ENCODE results near the gene SRGAP3. TPM values are rescaled to one million over a fixed set of nuclear protein-coding genes. Genes with fewer than 3 reads are reported as not detected.

SRGAP3 gene
- total RNA-seq, 4 donors from 2014 or later: 2.0 to 6.9 (median 4.8) TPM

DNA sequence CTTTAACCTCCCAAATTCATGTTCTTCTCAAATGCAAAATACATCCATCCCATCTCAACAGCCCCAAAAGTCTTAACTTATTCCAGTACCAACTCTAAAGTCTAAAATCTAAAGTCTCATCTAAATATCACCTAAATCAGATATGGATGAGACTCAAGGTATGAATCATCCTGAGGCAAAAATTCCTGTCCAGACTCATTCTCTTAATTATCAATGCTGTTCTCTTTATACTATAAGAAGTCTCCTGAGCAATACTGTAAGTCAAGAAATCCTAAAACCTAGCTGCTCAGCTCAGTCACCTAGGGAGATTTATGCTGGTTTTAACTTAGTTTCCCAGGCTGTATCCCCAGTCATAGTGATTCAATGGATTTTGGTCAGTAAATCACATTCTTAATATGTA lies 297.3 kb downstream of the SRGAP3 start:
- H3K27ac ChIP-seq: no peak overlapping the region
- H3K4me3 ChIP-seq: no peak overlapping the region
- no peaks in the 10 kb centered on the region for H3K4me1 ChIP-seq
- peaks cover 0 to 12% of the 10 kb centered on the region in 2 donors for H3K36me3 ChIP-seq
- no peaks in the 10 kb centered on the region for H3K27me3 ChIP-seq
- TF ChIP-seq, protein P1, sequence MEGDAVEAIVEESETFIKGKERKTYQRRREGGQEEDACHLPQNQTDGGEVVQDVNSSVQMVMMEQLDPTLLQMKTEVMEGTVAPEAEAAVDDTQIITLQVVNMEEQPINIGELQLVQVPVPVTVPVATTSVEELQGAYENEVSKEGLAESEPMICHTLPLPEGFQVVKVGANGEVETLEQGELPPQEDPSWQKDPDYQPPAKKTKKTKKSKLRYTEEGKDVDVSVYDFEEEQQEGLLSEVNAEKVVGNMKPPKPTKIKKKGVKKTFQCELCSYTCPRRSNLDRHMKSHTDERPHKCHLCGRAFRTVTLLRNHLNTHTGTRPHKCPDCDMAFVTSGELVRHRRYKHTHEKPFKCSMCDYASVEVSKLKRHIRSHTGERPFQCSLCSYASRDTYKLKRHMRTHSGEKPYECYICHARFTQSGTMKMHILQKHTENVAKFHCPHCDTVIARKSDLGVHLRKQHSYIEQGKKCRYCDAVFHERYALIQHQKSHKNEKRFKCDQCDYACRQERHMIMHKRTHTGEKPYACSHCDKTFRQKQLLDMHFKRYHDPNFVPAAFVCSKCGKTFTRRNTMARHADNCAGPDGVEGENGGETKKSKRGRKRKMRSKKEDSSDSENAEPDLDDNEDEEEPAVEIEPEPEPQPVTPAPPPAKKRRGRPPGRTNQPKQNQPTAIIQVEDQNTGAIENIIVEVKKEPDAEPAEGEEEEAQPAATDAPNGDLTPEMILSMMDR (IDR thresholded peaks at IDR 0.05): no peak
- TF ChIP-seq POLR2A (IDR thresholded peaks at IDR 0.05): no peak
- no peak for TF ChIP-seq POLR2AphosphoS5 (IDR thresholded peaks at IDR 0.05)
- TF ChIP-seq EP300 (IDR thresholded peaks at IDR 0.05): no peak
- no peaks in the 10 kb centered on the region for H3K9me3 ChIP-seq
- no peak for ATAC-seq

DNA sequence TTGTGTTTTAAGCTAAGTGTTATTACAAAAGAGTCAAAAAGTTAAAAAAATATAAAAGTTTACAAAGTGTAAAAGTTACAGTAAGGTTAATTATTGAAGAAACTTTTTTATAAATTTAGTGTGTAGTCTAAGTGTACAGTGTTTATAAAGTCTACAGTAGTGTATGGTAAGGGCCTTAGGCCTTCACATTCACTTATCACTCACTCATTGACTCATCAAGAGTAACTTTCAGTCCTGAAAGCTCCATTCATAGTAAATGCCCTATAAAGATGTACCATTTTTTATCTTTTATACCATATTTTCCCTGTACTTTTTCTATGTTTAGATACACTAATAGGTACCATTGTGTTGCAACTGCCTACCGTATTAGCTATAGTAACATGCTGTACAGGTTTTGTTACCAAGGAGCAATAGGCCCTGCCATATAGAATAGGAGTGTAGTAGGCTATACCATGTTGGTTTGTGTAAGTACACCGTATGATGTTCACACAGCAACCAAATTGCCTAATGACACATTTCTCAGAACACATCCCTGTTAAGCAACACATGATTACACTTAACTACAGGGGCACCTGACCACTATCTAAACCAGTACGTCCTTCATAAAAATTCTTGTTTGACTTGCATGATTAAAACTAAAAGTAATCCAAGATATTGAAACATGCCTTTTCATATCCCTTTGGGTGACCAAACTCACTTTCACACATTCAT lies 303.4 kb downstream of the SRGAP3 start:
- 68 to 96% methylated on average over 2 to 3 of the region's 3 CpGs for WGBS, 2 donors (ENCODE audit: low coverage in 1 of 2)
- Histone ChIP-seq H3K4me3 (no peak overlapping the region), H3K36me3 (peaks cover 0 to 51% of the 10 kb centered on the region in 2 donors), H3K9me3 (peaks cover 0 to 13% (median 0%) of the 10 kb centered on the region in 3 donors), H3K4me1 (no peaks in the 10 kb centered on the region), H3K27me3 (no peaks in the 10 kb centered on the region), H3K27ac (no peak overlapping the region)
- no peak for ATAC-seq
- TF ChIP-seq EP300 (IDR thresholded peaks at IDR 0.05): no peak
- no peak for TF ChIP-seq POLR2A (IDR thresholded peaks at IDR 0.05)
- TF ChIP-seq, protein P1 (IDR thresholded peaks at IDR 0.05): no peak
- TF ChIP-seq POLR2AphosphoS5 (IDR thresholded peaks at IDR 0.05): no peak

DNA sequence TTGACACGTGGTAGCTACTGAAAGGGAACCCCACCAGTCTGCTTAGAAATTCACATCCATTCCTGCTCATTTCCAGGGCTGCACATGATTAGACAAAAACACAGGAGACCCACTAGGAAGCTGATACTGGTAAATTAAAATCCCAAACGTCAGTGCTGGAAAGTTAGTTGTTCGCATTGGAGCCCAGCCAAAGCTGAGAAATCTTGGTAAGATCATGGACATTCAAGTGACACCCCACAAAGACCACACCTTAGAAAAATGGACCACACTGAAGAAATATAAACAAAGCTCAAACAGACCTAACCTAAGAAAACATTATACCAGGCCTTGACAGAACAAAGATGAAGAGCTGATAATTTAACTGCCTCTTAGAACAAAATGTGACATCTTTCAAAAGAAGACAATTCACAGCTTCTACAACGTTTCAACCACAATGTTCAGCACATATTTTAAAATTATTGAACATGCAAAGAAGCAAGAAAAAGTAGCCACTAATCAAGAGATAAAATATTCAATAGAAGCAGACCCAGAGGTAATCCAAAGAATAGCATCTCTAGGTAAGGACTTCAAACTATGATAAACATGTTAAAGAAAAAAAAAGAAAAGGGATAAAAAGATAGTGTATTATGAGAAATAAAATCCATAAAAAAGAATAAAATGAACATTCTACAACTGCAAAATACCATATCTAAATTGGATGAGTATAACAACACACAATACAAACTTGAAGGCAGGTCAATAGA lies 306.5 kb downstream of the SRGAP3 start:
- Histone ChIP-seq H3K4me3 (no peak overlapping the region), H3K9me3 (peaks cover 0 to 13% (median 0%) of the 10 kb centered on the region in 3 donors), H3K36me3 (peaks cover 0 to 60% of the 10 kb centered on the region in 2 donors), H3K27ac (no peak overlapping the region), H3K27me3 (no peaks in the 10 kb centered on the region), H3K4me1 (no peaks in the 10 kb centered on the region)
- no peak for ATAC-seq
- 92 to 94% methylated on average over 2 to 4 of the region's 4 CpGs for WGBS, 2 donors (ENCODE audit: low coverage in 1 of 2)
- TF ChIP-seq POLR2A (IDR thresholded peaks at IDR 0.05): no peak
- TF ChIP-seq, protein P1 (IDR thresholded peaks at IDR 0.05): no peak
- TF ChIP-seq EP300 (IDR thresholded peaks at IDR 0.05): no peak
- no peak for TF ChIP-seq POLR2AphosphoS5 (IDR thresholded peaks at IDR 0.05)

DNA sequence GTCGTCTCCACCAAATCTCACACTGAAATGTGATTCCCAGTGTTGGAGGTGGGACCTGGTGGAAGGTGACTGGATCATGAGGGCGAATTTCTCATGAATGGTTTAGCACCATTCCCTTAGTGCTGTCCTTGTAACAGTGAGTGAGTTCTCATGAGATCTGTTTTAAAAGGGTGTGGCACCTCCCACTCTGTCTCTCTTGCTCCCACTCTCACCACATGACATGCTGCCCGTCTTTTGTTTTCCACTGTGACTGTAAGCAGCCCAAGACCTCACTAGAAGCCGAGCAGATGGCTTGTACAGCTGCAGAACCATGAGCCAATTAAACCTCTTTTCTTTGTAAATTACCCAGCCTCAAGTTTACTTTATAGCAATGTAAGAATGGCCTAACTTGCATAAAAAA lies 307.3 kb downstream of the SRGAP3 start:
- Histone ChIP-seq H3K4me3 (no peak overlapping the region), H3K4me1 (no peaks in the 10 kb centered on the region), H3K27ac (no peak overlapping the region), H3K27me3 (no peaks in the 10 kb centered on the region), H3K9me3 (peaks cover 0 to 13% (median 0%) of the 10 kb centered on the region in 3 donors), H3K36me3 (peaks cover 0 to 57% of the 10 kb centered on the region in 2 donors)
- no peak for ATAC-seq
- WGBS, 2 donors (ENCODE audit: low coverage in 1 of 2): 86 to 95% methylated on average over 4 of the region's 4 CpGs
- TF ChIP-seq POLR2A (IDR thresholded peaks at IDR 0.05) (no peak), POLR2AphosphoS5 (IDR thresholded peaks at IDR 0.05) (no peak), EP300 (IDR thresholded peaks at IDR 0.05) (no peak)
- TF ChIP-seq, protein P1 (IDR thresholded peaks at IDR 0.05): no peak

Measured in gastroesophageal sphincter (tissue), 4 donors.